Measurements from ENCODE around the gene NADSYN1. TPM values are rescaled to one million over a fixed set of nuclear protein-coding genes. Genes with fewer than 3 reads are reported as not detected.

NADSYN1 gene
- total RNA-seq, 1 experiment from 2014 or later, result 35.4 TPM

DNA sequence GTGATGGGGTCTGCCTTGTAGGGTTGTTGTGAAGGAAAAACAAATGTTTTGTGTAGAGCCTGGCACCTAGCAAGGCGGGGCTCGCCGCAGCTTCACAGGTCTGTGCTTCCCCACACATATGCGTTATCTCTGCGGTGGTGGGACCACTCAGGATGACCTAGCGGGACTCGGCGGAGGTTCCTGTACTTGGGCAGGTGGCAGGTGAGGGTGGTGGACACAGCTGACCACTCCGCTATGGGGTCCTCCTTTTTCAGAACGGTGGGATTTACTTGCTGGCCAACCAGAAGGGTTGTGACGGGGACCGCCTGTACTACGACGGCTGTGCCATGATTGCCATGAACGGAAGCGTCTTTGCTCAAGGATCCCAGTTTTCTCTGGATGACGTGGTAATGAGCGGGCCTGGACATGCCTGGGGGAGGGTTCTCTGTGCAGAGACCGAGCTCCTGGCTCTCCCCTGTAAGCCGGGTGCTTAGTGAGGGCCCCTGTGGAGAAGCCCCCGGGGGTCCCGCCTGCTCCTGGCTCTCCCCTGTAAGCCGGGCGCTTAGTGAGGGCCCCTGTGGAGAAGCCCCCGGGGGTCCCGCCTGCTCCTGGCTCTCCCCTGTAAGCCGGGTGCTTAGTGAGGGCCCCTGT, 21.3 kb downstream of the NADSYN1 start:
- DNase-seq (ENCODE audit: low spot score), result no peak

DNA sequence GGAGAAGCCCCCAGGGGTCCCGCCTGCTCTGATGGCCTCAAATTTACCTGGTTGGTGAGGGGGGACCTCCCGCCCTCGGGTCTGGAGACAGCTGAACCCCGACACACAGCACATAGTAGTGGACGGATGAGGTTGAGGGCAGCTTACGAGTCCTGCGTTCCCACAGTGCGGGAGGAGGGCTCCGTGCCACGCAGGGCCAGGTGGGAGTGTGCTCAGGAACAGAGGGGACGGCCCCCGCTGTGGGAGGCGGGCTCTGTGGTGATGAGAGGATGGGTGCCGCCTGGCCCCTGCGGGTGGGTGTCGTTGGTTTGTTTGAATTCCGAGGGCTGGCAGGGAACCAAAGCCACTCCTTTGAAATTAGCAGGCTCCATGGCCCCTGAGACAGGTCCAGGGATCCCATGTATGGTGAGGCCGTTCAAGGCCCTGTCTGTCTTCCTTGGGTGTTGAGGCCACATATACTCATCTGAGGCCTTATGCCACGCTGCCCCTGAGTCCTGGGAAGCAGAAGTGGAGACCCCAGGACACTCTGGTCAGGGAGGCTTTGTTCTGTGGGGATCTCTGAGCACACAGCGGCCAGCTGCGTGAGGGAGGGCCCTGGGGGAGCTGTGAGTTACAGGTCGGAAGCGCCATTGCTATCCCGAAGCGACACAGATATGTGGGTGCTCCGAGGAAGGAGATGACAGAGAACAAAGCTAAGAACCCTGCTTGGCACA, 21.9 kb downstream of the NADSYN1 start:
- DNase-seq (ENCODE audit: low spot score), result no peak

DNA sequence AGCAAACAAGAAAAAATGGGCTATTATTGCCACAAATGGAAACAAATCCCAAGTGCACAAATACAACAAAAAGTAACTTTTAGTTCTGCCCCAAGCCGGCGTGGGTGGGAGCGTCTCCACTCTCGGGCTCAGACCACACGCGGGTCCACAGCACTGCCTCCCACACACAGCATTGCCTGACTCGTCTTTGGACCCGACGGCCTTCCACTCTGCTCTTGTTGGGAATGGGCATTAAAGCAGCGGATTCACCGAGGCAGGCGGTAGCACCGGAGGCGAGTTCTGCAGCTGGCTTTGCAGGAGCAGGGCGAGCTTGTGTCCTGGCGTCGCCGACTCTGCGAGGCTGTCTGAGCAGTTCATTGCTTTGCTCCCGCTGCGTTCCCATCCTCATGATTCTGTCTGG, 23.0 kb downstream of the NADSYN1 start:
- DNase-seq (ENCODE audit: low spot score), result no peak

DNA sequence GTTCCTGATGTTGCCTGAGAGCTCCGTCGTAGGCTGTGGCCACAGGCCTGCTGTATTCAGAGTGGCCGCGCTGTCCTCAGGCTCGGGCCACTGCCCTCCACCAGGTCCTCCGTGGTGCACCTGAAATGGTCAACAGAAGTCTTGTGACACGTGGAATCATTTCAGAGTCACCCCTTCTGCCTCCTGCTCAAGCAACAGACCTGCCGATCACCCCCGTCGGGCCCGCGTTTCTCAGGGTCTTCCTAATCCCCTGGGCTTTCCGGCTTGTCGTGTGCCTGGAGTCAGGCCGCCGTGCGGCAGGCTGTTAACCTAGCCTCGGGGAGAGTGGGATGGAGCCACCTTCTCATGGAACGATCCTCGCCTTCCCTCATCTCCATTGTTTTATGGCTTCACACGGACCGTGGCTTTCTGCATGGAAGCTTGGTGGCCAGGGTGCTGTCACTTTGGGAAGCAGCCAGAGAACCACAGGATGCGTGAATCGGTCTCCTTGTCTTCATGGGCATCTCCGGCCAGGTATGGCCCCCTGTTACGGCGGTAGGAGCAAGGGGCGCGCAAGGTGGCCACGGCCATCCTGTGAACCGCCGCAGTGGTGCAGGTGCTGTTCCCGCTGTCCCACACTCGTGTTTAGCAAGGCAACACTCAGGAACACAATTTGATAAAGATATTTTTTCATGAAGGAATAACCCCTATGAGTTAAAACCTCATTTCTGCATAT, 24.1 kb downstream of the NADSYN1 start:
- DNase-seq (ENCODE audit: low spot score), result no peak

DNA sequence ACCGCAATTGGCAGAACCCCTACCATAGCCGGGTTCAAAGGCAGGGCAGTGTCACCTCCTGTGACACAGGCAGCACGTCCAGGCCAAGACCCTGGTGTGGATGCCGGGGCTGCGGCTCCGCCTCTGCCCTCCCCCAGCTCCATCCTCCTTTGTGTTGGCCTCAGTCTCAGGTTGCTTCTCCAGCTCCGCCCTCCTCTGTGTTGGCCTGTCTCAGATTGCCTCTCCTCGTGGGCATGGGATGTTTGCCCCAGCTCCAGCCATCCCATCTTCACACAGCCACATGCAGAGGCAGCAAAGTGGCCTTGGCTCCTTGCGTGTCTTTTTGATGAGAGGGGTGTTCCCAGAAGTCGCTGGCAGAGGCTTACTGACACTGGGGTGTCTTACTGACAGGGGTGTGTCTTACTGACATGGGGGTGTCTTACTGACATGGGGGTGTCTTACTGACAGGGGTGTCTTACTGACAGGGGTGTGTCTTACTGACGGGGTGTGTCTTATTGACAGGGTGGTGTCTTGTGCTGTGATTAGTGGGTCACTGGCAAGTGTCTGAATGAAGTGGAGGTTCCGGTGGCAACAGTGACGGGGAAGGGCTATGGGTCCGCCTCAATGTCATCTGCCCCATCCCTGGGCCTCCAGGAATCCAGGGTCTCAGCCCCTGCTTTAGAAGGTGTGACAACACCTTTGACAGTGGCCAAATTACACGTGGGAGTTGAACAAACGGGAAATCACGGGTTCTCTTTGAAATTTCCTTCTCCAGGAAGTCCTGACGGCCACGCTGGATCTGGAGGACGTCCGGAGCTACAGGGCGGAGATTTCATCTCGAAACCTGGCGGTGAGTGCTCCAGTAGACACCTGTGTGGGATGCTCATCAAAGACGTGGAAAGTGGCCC, 24.9 kb downstream of the NADSYN1 start:
- no peak for DNase-seq (ENCODE audit: low spot score)

DNA sequence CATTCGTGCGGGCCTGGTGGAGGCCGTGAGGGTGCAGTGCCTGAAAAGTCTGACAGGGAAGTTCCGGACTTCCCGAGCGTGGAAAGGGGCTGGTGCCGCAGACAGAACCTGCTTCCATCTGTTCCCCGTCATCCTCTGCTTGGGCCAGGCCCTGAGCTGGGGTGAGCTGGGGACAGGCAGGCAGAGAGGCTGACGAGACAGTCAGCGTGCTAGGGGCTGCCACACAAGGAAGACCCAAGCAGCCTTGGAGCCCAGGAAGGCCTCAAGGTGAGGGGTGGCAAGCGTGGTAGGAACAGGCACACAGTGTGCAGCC, 25.5 kb downstream of the NADSYN1 start:
- no peak for DNase-seq (ENCODE audit: low spot score)

DNA sequence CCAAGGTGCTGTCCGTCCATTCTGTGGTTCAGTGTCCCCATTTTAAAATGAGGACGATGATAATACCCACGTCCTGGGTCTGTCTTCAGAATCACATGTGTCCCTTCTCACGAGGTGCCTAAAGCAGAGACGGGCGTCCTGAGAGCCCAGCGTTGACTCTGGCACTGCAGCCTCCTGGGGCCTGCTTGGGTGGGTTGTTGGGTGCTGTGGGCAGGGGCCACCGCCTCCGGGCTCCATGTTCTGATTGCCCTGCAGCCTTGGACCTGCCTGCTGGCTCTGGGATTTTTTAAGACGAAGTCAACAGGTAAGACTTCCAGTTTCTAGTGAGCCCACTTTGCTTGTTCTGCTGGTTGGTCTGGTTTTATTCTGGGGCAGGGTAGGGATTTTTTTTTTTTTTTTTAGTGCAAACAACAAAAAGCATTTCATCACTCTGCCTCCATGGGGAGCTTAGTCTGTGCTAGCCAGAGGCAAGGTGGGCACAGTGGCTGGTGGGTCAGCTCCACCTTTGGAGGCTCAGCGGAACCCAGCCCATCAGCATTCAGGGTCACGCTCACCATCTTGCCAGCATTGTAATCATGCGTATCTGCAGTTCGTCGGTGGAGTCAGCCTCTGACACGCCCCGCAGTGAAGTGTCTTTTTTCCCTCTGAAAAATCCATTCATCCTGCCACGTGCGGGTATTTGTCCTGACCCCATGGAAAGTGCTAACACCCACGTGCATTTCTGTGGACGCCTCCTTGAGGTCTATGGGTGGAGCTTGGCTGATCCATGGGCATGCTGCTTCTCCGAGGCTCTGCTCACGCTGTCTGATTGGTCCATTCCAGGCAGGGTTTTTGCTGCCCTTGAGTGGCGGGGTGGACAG, 28.3 kb downstream of the NADSYN1 start:
- DNase-seq (ENCODE audit: low spot score), result no peak

DNA sequence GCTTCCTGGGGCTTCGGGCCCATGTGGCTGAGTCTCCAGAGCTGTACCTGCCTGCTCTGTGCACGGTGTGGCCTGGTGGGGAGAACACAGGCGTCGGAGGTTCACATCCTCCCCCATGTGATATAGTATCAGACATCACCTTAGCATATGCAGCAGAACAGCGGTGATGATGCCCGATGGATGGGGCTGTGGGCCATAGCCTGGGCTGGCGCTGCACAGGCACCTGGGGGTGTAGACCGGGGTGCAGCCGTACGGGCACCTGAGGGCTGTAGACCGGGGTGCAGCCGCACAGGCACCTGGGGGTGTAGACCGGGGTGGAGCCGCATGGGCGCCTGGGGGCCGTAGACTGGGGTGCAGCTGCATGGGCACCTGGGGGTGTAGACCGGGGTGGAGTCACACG, 29.2 kb downstream of the NADSYN1 start:
- no peak for DNase-seq (ENCODE audit: low spot score)

DNA sequence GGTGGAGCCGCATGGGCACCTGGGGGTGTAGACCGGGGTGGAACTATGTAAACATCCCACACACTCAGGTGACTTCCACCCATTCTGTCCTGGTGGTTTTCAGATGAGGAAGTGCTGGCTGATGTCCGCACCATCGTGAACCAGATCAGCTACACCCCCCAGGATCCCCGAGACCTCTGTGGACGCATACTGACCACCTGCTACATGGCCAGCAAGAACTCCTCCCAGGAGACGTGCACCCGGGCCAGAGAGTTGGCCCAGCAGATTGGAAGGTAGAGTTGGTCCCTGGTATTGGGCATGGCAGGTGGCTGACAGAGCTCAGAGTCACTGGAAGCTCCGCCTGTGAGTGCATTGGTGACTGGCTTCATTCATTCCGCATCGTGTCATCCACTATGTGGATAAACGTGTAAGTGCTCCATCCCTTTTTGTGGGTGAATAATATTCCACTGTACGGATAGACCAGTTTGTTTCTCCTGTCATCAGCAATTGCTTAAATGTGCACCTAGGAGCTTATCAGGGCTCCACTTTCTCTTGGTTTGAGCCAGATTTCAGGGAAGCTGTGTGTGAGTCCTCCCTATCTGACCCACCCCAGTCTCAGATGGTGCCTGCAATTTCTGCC, 29.9 kb downstream of the NADSYN1 start:
- DNase-seq (ENCODE audit: low spot score), result no peak

DNA sequence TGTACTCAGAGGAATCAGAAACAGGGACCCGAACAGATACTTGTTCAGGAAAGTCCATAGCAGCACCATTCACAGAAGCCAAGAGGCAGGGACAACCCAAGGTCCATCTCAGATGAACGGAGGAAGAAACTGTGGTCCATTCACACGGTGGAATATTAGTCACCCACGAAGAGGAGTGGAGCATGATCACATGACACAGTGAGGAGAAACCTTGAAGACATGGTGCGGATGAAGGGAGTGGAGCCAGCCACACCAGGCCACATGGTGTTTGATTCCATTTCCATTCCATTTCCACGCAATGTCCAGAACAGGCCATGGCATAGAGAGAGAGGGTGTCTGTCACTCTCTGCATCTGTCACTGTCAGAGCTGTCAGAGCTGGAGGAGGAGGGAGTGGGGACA, 30.7 kb downstream of the NADSYN1 start:
- DNase-seq (ENCODE audit: low spot score), result no peak

DNA sequence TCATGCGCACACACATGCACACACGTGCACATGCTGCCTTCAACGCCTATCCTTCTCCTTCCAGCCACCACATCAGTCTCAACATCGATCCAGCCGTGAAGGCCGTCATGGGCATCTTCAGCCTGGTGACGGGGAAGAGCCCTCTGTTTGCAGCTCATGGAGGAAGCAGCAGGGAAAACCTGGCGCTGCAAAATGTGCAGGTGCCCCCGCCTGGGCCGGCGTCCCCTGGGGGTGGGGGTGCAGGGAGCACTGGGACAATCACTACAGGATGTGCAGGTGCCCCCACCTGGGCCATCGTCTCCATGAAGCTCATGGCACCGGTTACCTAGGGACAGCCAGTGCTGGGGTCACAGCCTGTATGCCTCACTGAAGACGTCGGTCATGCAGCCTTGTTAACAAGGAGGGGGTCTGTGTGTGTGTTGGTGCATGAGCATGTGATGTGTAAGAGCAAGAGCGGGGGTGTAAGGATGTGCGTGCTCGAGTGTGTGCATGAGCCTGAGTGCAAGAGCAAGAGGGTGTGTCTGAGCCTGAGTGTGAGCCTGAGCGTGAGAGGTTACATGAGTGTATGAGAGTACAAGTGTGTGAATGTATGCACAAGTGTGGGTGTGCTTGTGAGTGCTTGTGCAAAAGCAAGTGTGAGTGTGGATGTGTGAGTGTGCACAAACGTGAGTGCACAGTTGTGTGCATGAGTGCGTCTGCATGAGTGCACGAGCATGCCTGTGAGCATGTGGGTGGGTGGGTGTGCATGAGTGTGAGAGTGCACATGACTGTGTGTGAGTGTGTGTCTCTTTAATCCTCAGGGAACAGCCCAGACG, 31.5 kb downstream of the NADSYN1 start:
- DNase-seq (ENCODE audit: low spot score), result no peak

DNA sequence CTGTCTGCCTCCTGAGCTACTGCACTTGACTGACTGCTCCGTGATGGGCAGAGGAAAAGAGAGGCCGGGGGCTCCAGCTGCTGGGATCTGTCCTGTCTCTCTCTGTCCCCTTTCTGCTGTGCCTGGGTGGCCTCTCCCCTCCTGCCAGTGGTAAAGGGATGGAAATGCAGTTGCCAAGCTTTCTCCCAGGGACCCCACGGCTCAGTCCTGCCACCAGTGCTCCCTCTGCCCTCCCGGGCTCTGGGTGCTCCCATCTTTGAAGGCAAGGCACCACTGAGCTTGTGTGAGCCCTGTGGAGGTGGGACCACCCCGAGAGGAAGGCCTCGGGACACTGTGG, 32.0 kb downstream of the NADSYN1 start:
- DNase-seq (ENCODE audit: low spot score), result no peak

DNA sequence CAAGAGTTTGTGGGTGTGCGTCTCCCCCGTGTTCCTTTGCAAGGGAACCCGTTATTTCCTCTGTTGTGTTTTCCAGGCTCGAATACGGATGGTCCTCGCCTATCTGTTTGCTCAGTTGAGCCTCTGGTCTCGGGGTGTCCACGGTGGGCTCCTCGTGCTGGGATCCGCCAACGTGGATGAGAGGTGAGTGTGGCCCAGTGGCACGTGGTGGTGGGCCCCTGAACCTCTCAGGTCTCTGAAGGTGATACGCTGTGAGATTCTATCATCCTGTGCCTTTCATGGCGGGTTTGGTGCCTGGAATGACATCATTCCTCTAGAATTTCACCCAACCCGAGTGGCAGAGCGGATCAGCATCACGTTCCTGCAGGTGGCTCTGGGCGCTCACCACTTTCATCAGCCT, 32.5 kb downstream of the NADSYN1 start:
- DNase-seq (ENCODE audit: low spot score), result no peak

DNA sequence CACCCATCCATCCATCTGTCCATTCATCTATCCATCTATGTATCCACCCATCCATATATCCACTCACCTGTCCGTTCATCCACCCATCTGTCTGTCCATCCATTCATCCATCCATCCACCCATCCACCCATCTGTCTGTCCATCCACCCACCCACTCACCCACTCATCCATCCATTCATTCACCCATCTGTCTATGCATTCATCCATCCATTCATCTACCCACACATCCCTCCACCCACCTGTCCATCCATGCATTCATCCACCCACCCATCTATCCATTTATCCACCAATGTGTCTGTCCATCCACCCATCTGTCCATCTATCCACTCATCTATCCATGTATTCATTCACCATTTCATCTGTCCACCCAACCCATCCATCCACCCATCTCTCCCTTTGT, 33.3 kb downstream of the NADSYN1 start:
- DNase-seq (ENCODE audit: low spot score), result no peak

DNA sequence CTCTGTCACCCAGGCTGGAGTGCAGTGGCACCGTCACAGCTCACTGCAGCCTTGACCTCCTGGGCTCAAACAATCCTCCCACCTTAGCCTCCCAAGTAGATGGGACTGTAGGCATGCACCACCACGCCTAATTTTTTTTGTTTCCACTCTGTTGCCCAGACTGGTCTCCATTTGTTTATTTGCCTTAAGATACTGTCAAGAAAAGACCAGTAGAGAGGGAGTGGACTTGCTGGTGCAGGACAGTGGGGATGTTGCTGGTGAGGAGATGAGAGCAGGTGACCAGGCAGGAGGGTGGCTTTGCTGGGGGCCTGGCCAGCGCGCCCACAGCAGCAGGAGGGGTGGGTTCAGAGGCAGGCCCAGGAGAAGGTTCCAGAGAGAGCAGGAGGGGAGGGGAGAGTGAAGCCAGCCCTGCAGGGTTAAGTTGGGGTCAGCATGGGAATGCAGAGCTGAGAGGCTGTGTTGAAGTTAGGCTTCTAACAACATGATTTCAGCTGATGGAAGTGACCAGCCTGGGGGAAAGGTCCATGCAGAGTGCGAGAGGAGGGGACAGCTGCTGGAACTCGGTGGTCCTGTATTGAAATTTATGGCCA, 35.8 kb downstream of the NADSYN1 start:
- DNase-seq (ENCODE audit: low spot score), result no peak

DNA sequence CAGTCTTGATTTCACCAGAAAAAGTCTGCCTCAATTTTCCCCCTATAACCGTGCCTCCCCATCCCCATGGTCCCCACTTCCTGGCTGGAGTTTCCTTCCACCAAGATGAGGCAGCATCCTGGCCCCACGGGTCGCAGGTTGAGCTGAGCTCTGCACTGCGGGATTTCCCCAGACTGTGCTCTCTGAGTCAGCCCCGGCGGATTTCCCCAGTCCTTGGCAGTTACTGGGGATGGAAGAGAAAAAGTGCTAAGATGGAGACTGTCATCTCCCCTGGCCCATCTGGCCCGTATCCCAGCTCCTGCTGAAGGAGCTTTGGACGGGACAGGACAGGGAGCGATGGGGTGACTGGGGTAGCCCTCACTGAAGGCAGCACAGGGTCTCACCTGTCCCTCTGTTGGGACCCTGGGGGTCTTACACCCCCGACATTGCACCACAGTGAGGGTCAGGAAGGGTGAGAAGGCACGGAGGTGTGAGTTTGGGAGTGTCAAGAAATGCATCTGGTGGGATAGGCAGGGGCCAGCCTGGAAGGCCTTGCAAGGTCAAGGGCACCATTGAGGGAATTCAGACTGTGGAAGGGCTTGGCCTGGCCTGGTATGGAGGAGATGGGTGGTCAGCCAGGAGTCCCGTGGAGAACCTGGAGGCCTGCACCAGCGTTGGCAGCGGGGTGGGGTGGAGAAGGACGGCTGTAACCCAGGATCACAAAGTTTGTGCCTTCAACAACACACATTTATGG, 36.5 kb downstream of the NADSYN1 start:
- no peak for DNase-seq (ENCODE audit: low spot score)

DNA sequence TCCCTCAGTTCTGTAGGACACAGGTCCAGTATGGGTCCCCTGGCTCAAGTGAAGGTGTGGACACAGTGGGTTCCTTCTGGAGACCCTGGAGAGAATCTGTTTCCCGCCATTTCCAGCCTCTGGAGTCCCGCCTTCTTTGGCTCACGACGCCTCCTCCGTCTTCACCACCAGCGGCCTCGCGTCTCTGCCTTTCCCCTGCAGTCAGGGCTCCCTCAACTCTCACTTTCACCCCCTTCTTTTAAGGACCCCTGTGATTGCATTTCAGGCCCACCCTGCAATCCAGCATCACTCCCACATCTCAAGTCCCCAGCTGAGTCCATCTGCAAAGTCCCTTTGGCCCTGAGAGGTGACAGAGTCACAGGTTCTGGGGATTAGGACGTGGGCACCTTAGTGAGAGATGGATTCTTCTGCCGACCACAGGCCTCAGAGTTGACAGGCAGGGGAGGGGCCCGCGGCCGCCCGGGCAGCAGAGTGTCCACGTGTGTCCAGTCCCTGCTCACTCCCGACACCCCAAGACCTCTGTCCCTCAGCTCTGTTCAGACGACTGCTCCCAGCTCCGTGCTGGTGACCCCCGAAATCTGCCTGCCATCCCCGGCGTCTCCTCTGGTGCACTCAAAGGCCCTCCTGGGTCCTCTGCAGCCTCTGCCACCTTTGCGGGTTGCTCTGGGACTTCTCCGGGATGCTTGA, 37.2 kb downstream of the NADSYN1 start:
- DNase-seq (ENCODE audit: low spot score), result no peak

DNA sequence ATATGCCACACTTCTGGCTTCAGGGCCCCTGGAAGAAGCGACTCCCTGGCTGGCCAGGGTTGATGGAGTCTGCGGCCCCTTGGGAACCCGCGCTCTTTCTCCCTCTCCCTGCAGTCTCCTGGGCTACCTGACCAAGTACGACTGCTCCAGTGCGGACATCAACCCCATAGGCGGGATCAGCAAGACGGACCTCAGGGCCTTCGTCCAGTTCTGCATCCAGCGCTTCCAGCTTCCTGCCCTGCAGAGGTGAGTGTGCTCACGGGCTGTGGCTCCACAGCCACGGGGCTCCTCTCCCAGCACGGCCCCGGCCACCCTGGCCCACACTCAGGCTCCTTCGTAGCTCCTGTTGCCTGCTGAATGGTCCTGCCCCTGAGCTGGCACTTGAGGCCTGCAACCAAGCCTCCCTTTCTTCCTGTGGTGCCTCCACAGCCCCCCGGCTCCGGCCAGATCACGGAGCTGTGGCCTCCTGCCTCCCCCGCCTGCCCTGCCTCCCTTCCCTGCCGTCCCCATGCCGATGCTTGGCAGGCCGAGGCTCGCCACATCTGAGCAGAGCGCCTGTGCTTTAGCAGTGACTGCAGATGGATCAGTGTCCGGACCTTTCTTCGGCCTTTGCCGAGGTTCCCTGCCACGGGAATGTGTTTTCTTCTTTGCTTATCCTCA, 37.9 kb downstream of the NADSYN1 start:
- DNase-seq (ENCODE audit: low spot score), result no peak

Measured in H4 (cell line).